ENCODE data around the gene ATP8B4. TPM values are rescaled to one million over a fixed set of nuclear protein-coding genes. Genes with fewer than 3 reads are reported as not detected.

ATP8B4 gene
- total RNA-seq, 2 experiments from 2014 or later: 0.31 TPM; not detected in 1

GRCh38 chr15:49989498-49989897 is 129.5 kb downstream of the ATP8B4 start:
- ChIA-PET POLR2A (interaction anchor here (0.6 kb wide), 1 partner anchor 218 kb away, joined by 3 read pairs; no protein-coding TSS in a partner anchor), CTCF (no interaction called here)
- no peaks in the 10 kb centered on the region for H3K36me3 ChIP-seq (ENCODE audit: insufficient read depth, low read length)
- no peak overlapping the region for H3K27ac ChIP-seq (ENCODE audit: low read depth in 1 of 2, low read length in 2 of 2)
- intact Hi-C loops (cut with DNase I, micrococcal nuclease): no loop called here
- no peaks in the 10 kb centered on the region for H3K27me3 ChIP-seq (ENCODE audit: control insufficient read depth in 1 of 2, insufficient read depth in 2 of 2, low read length in 2 of 2)
- no peaks in the 10 kb centered on the region for H3K9me3 ChIP-seq (ENCODE audit: control insufficient read depth in 1 of 2, insufficient read depth in 1 of 2, low read length in 2 of 2)
- no peaks in the 10 kb centered on the region for H3K27me3 Mint-ChIP-seq
- H3K36me3 Mint-ChIP-seq (ENCODE audit: low read depth): no peaks in the 10 kb centered on the region
- ATAC-seq (ENCODE audit: poor library complexity) (no peak), DNase-seq (no peak)
- no peak overlapping the region for H3K4me3 ChIP-seq (ENCODE audit: low read length)
- H3K27ac Mint-ChIP-seq: no peak overlapping the region
- no peaks in the 10 kb centered on the region for H3K4me1 Mint-ChIP-seq (ENCODE audit: low read depth)
- no peak overlapping the region for H3K4me3 Mint-ChIP-seq
- no peaks in the 10 kb centered on the region for H3K4me1 ChIP-seq (ENCODE audit: insufficient read depth, low read length)
- TF ChIP-seq CTCF (IDR thresholded peaks at IDR 0.05): no peak
- no peaks in the 10 kb centered on the region for H3K9me3 Mint-ChIP-seq

GRCh38 chr15:49988766-49989165 is 130.3 kb downstream of the ATP8B4 start:
- no peak overlapping the region for H3K4me3 Mint-ChIP-seq
- H3K27me3 Mint-ChIP-seq: no peaks in the 10 kb centered on the region
- Histone ChIP-seq H3K4me3 (ENCODE audit: low read length) (no peak overlapping the region), H3K4me1 (ENCODE audit: insufficient read depth, low read length) (no peaks in the 10 kb centered on the region), H3K9me3 (ENCODE audit: control insufficient read depth in 1 of 2, insufficient read depth in 1 of 2, low read length in 2 of 2) (no peaks in the 10 kb centered on the region), H3K36me3 (ENCODE audit: insufficient read depth, low read length) (no peaks in the 10 kb centered on the region), H3K27me3 (ENCODE audit: control insufficient read depth in 1 of 2, insufficient read depth in 2 of 2, low read length in 2 of 2) (no peaks in the 10 kb centered on the region), H3K27ac (ENCODE audit: low read depth in 1 of 2, low read length in 2 of 2) (no peak overlapping the region)
- no peak for TF ChIP-seq CTCF (IDR thresholded peaks at IDR 0.05)
- CTCF ChIA-PET: no interaction called here
- no peak for DNase-seq
- H3K9me3 Mint-ChIP-seq: no peaks in the 10 kb centered on the region
- no peaks in the 10 kb centered on the region for H3K36me3 Mint-ChIP-seq (ENCODE audit: low read depth)
- no peak overlapping the region for H3K27ac Mint-ChIP-seq
- POLR2A ChIA-PET: no interaction called here
- H3K4me1 Mint-ChIP-seq (ENCODE audit: low read depth): no peaks in the 10 kb centered on the region
- ATAC-seq (ENCODE audit: poor library complexity): no peak
- intact Hi-C loops (cut with DNase I, micrococcal nuclease): no loop called here

- H3K9me3 Mint-ChIP-seq: no peaks in the 10 kb centered on the region
- H3K4me3 Mint-ChIP-seq: no peak overlapping the region
- no peaks in the 10 kb centered on the region for H3K36me3 ChIP-seq (ENCODE audit: insufficient read depth, low read length)
- ATAC-seq (ENCODE audit: poor library complexity) (no peak), DNase-seq (no peak)
- intact Hi-C loops (cut with DNase I, micrococcal nuclease): no loop called here
- TF ChIP-seq CTCF (IDR thresholded peaks at IDR 0.05): no peak
- ChIA-PET POLR2A (no interaction called here), CTCF (no interaction called here)
- H3K4me3 ChIP-seq (ENCODE audit: low read length): no peak overlapping the region
- no peaks in the 10 kb centered on the region for H3K4me1 ChIP-seq (ENCODE audit: insufficient read depth, low read length)
- no peaks in the 10 kb centered on the region for H3K9me3 ChIP-seq (ENCODE audit: control insufficient read depth in 1 of 2, insufficient read depth in 1 of 2, low read length in 2 of 2)
- H3K27me3 ChIP-seq (ENCODE audit: control insufficient read depth in 1 of 2, insufficient read depth in 2 of 2, low read length in 2 of 2): no peaks in the 10 kb centered on the region
- H3K4me1 Mint-ChIP-seq (ENCODE audit: low read depth): no peaks in the 10 kb centered on the region
- H3K36me3 Mint-ChIP-seq (ENCODE audit: low read depth): no peaks in the 10 kb centered on the region
- H3K27me3 Mint-ChIP-seq: no peaks in the 10 kb centered on the region
- no peak overlapping the region for H3K27ac ChIP-seq (ENCODE audit: low read depth in 1 of 2, low read length in 2 of 2)
- H3K27ac Mint-ChIP-seq: no peak overlapping the region
These were observed 131.1 kb downstream of the ATP8B4 start for GRCh38 chr15:49987896-49988295.

Data from CD4-positive, alpha-beta T cell (primary cell).